ENCODE measurements around the gene FRAT2. TPM values are rescaled to one million over a fixed set of nuclear protein-coding genes. Genes with fewer than 3 reads are reported as not detected.
A peak's percentile ranks its signal among the peaks of the same experiment; 100 is the strongest.

Gene FRAT2
- total and polyA plus RNA-seq, 2 of the 13 experiments (the other 11 are each of a cell fraction or from before 2014, with no cell fraction given) = 7.2 to 14.1 TPM

DNA sequence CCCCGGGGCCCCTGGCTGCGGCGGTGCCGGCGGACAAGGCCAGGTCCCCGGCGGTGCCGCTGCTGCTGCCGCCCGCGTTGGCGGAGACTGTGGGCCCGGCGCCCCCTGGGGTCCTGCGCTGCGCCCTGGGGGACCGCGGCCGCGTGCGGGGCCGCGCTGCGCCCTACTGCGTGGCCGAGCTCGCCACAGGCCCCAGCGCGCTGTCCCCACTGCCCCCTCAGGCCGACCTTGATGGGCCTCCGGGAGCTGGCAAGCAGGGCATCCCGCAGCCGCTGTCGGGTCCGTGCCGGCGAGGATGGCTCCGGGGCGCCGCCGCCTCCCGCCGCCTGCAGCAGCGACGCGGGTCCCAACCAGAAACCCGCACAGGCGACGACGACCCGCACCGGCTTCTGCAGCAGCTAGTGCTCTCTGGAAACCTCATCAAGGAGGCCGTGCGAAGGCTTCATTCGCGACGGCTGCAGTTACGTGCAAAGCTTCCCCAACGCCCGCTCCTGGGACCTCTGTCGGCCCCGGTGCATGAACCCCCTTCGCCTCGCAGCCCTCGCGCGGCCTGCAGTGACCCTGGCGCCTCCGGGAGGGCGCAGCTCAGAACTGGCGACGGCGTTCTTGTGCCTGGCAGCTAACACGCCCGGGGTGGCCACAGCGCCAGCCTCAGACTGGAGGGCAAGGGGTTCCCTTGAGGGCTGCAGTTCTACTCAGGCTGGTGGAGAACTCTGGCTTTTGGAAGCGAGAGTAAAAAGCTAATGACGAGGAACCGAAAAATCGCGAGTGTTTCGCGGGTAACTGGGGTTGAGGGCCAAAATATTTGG is 14.7 kb downstream of the FRAT2 start (continued):
- TF ChIP-seq RAD21 (CRISPR knock-in tag; IDR thresholded peaks at IDR 0.05) (peak; percentile 26), AGO2 (optimal IDR thresholded peaks at IDR 0.05; ENCODE audit: low read depth, low read length) (peak; percentile 79), ZNF280D (CRISPR knock-in tag; IDR thresholded peaks at IDR 0.05) (no peak), HMGXB4 (CRISPR knock-in tag; IDR thresholded peaks at IDR 0.05; ENCODE audit: borderline replicate concordance in 1 of 2, low read depth in 1 of 2) (peak; percentile 67 to 91), ZNF850 (CRISPR knock-in tag; conservative IDR thresholded peaks at IDR 0.05) (no peak), GLI4 (CRISPR knock-in tag; IDR thresholded peaks at IDR 0.05; ENCODE audit: borderline replicate concordance) (no peak), STAG1 (CRISPR knock-in tag; IDR thresholded peaks at IDR 0.05) (no peak; the same call in 1 of the 2 replicates), PAF1 (CRISPR knock-in tag; IDR thresholded peaks at IDR 0.05) (no peak), FOXA3 (CRISPR knock-in tag; IDR thresholded peaks at IDR 0.05) (no peak; the same call in 1 of the 2 replicates), ZNF709 (CRISPR knock-in tag; IDR thresholded peaks at IDR 0.05) (peak; percentile 72), PPARG (CRISPR knock-in tag; conservative IDR thresholded peaks at IDR 0.05) (0 out of 2 replicates have a peak, but pooled peaks have one; percentile 23)
- TF ChIP-seq, protein P1, sequence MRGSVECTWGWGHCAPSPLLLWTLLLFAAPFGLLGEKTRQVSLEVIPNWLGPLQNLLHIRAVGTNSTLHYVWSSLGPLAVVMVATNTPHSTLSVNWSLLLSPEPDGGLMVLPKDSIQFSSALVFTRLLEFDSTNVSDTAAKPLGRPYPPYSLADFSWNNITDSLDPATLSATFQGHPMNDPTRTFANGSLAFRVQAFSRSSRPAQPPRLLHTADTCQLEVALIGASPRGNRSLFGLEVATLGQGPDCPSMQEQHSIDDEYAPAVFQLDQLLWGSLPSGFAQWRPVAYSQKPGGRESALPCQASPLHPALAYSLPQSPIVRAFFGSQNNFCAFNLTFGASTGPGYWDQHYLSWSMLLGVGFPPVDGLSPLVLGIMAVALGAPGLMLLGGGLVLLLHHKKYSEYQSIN (CRISPR knock-in tag; IDR thresholded peaks at IDR 0.05; ENCODE audit: borderline replicate concordance) = no peak
- TF ChIP-seq, protein P2, sequence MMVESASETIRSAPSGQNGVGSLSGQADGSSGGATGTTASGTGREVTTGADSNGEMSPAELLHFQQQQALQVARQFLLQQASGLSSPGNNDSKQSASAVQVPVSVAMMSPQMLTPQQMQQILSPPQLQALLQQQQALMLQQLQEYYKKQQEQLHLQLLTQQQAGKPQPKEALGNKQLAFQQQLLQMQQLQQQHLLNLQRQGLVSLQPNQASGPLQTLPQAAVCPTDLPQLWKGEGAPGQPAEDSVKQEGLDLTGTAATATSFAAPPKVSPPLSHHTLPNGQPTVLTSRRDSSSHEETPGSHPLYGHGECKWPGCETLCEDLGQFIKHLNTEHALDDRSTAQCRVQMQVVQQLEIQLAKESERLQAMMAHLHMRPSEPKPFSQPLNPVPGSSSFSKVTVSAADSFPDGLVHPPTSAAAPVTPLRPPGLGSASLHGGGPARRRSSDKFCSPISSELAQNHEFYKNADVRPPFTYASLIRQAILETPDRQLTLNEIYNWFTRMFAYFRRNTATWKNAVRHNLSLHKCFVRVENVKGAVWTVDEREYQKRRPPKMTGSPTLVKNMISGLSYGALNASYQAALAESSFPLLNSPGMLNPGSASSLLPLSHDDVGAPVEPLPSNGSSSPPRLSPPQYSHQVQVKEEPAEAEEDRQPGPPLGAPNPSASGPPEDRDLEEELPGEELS (CRISPR knock-in tag; IDR thresholded peaks at IDR 0.05) = 0 out of 2 replicates have a peak, but pooled peaks have one; percentile 10
- TF ChIP-seq, protein P3, sequence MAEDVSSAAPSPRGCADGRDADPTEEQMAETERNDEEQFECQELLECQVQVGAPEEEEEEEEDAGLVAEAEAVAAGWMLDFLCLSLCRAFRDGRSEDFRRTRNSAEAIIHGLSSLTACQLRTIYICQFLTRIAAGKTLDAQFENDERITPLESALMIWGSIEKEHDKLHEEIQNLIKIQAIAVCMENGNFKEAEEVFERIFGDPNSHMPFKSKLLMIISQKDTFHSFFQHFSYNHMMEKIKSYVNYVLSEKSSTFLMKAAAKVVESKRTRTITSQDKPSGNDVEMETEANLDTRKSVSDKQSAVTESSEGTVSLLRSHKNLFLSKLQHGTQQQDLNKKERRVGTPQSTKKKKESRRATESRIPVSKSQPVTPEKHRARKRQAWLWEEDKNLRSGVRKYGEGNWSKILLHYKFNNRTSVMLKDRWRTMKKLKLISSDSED (CRISPR knock-in tag; IDR thresholded peaks at IDR 0.05) = no peak
